ENCODE measurements around the gene RAB4B.

Gene RAB4B

GRCh38 chr19:40756502-40757110 is 21.4 kb upstream of the RAB4B start:
- no peak overlapping the region for H3K27ac ChIP-seq (replicated peaks)
- no peak for TF ChIP-seq REST (IDR thresholded peaks at IDR 0.05; ENCODE audit: insufficient replicate concordance, low read depth)
- no peak for TF ChIP-seq POLR2AphosphoS5 (IDR thresholded peaks at IDR 0.05; ENCODE audit: low read depth)
- no peak for TF ChIP-seq SPI1 (IDR thresholded peaks at IDR 0.05; ENCODE audit: borderline replicate concordance, low read depth)
- no peak for TF ChIP-seq GABPA (IDR thresholded peaks at IDR 0.05; ENCODE audit: low read depth)
- TF ChIP-seq, protein P1, sequence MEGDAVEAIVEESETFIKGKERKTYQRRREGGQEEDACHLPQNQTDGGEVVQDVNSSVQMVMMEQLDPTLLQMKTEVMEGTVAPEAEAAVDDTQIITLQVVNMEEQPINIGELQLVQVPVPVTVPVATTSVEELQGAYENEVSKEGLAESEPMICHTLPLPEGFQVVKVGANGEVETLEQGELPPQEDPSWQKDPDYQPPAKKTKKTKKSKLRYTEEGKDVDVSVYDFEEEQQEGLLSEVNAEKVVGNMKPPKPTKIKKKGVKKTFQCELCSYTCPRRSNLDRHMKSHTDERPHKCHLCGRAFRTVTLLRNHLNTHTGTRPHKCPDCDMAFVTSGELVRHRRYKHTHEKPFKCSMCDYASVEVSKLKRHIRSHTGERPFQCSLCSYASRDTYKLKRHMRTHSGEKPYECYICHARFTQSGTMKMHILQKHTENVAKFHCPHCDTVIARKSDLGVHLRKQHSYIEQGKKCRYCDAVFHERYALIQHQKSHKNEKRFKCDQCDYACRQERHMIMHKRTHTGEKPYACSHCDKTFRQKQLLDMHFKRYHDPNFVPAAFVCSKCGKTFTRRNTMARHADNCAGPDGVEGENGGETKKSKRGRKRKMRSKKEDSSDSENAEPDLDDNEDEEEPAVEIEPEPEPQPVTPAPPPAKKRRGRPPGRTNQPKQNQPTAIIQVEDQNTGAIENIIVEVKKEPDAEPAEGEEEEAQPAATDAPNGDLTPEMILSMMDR (IDR thresholded peaks at IDR 0.05; ENCODE audit: insufficient read depth, low read length) = no peak

DNA sequence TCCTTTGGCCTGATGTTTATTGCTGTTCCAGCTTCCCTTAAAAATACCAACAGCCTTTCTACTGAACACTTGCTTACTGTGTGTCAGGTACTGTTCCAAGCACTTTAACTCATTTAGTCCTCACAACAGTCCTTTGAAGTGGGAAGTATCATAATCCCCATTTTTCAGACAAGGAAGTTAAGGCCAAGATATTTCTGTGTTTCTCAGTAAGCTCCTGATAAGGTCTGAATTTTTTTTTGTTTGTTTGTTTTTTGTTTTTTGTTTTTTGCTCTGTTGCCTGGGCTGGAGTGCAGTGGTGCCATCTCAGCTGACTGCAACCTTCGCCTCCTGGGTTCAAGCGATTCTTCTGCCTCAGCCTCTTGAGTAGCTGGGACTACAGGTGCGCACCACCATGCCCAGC is 19.6 kb upstream of the RAB4B start:
- Histone ChIP-seq H3K27me3 (ENCODE audit: insufficient read depth, poor library complexity, severe bottlenecking) (no peaks in the 10 kb centered on the region), H3K4me3 (replicated peaks; ENCODE audit: insufficient read depth, low read length) (no peak overlapping the region), H3K27ac (replicated peaks) (no peak overlapping the region)
- DNase-seq (ENCODE audit: low read depth in 1 of 2, low spot score in 1 of 2) = no peak
- no peak for TF ChIP-seq SPI1 (IDR thresholded peaks at IDR 0.05; ENCODE audit: borderline replicate concordance, low read depth)
- TF ChIP-seq GABPA (IDR thresholded peaks at IDR 0.05; ENCODE audit: low read depth) = no peak
- TF ChIP-seq, protein P1 (IDR thresholded peaks at IDR 0.05; ENCODE audit: insufficient read depth, low read length) = no peak
- TF ChIP-seq REST (IDR thresholded peaks at IDR 0.05; ENCODE audit: insufficient replicate concordance, low read depth) = no peak
- TF ChIP-seq POLR2AphosphoS5 (IDR thresholded peaks at IDR 0.05; ENCODE audit: low read depth) = no peak

More at GRCh38 chr19:40756502-40757110, 21.4 kb upstream of the RAB4B start:
- H3K27me3 ChIP-seq (ENCODE audit: insufficient read depth, poor library complexity, severe bottlenecking) = no peaks in the 10 kb centered on the region
- H3K4me3 ChIP-seq (replicated peaks; ENCODE audit: insufficient read depth, low read length) = no peak overlapping the region
- no peak for DNase-seq (ENCODE audit: low read depth in 1 of 2, low spot score in 1 of 2)

DNA sequence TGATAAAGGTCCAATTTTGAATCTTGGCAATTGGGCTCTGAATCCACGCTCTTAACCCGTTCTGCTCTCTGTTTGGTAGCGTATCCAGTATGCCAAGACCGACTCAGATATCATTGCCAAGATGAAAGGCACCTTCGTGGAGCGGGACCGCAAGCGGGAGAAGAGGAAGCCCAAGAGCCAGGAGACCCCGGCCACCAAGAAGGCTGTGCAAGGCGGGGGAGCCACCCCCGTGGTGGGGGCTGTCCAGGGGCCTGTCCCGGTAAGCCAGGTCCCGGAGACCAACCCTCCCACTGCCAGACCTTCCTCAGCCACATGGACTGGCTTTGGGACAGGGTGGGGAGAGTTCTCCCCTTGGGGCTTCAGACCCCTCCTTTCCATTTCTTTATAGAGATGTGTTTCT is 18.7 kb upstream of the RAB4B start:
- Histone ChIP-seq H3K27me3 (ENCODE audit: insufficient read depth, poor library complexity, severe bottlenecking) (no peaks in the 10 kb centered on the region), H3K4me3 (replicated peaks; ENCODE audit: insufficient read depth, low read length) (no peak overlapping the region), H3K27ac (replicated peaks) (no peak overlapping the region)
- no peak for TF ChIP-seq GABPA (IDR thresholded peaks at IDR 0.05; ENCODE audit: low read depth)
- no peak for TF ChIP-seq POLR2AphosphoS5 (IDR thresholded peaks at IDR 0.05; ENCODE audit: low read depth)
- TF ChIP-seq, protein P1 (IDR thresholded peaks at IDR 0.05; ENCODE audit: insufficient read depth, low read length) = no peak
- no peak for TF ChIP-seq SPI1 (IDR thresholded peaks at IDR 0.05; ENCODE audit: borderline replicate concordance, low read depth)
- no peak for DNase-seq (ENCODE audit: low read depth in 1 of 2, low spot score in 1 of 2)

Data from HL-60 (cell line).